Renal pelvis (tissue), 4 donors: Measurements from ENCODE around the gene SH3GL3. TPM values are rescaled to one million over a fixed set of nuclear protein-coding genes. Genes with fewer than 3 reads are reported as not detected.
A peak's percentile ranks its signal among the peaks of the same experiment; 100 is the strongest.

ENCODE experiments used
- DNase-seq: peaks from one replicate; pipeline ENCODE4 v3.0.0-alpha.2; 2013
- polyA plus RNA-seq, 3 donors: library from polyadenylated mRNA; unstranded; fragments of 120-200 nt; gene quantifications; one replicate each; pipeline ENCODE4 v1.2.1, GENCODE V29; 2013; ENCODE audit not compliant: insufficient read length in 3 of 3

SH3GL3 gene
- polyA plus RNA-seq, 3 donors, result 10.3 to 10.7 (median 10.4) TPM

DNA sequence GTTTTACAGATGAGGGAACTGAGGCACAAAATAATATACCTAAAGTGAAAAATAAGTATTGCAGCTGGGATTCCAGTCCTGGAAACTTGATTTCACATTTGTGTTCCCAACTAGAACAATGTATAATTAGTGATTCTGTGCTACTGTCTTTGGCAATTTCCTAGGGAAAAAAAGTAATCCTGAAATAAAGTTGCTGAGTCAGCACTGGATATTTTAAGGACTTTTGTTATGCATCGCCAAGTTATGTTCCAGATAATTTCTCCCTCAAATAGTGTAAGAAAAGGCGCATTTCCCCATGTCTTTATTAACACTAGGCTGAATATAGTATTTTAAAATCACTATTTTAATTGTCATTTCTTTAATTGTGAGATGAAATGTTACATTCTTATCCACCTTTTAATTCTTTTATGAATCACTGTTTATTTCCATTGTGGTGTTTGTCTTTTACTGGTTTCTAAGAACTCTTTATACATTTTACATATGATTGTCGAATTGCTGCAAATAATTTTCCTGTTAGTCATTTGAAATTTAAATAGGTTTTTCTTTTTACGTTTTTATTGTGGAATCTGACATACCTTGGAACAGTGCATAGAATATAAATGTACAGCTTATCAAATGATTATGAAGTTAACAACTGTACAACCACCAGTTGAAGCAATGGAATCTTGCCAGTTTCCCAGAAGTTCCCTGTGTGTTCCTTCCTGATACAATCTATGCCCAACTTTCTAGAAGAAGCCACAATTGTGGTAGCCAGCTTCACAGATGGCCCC is 56.6 kb downstream of the SH3GL3 start:
- no peak for DNase-seq

DNA sequence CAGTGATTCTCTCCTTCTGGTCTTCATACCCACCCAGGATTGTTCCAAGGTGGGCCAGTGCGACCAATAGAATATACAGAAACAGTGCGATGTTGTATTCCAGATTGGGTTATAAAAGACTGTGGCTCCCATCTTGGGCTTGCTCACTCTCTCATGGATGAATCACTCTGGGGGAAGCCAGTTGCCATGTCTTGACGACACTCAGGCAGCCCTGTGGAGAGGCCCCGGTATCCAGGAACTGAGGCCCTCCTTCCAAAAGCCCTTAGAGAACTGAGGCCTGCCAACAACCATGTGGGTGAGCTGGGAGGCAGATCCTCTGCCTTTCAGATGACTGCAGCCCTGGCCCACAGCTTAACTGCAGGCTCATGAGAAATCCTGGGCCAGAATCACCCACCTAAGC is 57.2 kb downstream of the SH3GL3 start:
- no peak for DNase-seq

- no peak for DNase-seq
Observed at GRCh38 chr15:83510001-83510400, 62.9 kb downstream of the SH3GL3 start.

GRCh38 chr15:83512459-83512858 is 65.3 kb downstream of the SH3GL3 start:
- DNase-seq, result no peak

DNA sequence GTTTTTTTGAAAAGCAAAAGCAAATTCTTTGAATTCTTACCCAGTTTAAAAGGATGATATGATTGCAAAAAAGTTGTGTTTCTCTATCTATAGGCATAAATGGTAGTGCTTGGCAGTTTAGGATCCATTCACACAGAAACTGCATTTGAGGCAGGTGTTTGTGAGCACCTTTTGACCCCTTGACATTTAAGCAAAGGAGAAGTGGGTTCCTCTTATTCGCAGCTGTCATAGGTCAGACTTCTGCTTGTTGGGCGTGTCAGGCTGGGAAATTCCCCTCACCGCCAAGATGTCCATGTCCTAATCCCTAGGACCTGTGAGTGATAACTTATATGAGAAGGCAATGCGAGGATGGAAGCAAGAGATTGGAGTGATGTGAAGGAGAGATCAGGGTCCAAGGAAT is 67.4 kb downstream of the SH3GL3 start:
- DNase-seq, result no peak

GRCh38 chr15:83515164-83515563 is 68.0 kb downstream of the SH3GL3 start:
- DNase-seq, result no peak

GRCh38 chr15:83516935-83517334 is 69.8 kb downstream of the SH3GL3 start:
- no peak for DNase-seq

GRCh38 chr15:83526319-83526718 is 79.2 kb downstream of the SH3GL3 start:
- no peak for DNase-seq

DNA sequence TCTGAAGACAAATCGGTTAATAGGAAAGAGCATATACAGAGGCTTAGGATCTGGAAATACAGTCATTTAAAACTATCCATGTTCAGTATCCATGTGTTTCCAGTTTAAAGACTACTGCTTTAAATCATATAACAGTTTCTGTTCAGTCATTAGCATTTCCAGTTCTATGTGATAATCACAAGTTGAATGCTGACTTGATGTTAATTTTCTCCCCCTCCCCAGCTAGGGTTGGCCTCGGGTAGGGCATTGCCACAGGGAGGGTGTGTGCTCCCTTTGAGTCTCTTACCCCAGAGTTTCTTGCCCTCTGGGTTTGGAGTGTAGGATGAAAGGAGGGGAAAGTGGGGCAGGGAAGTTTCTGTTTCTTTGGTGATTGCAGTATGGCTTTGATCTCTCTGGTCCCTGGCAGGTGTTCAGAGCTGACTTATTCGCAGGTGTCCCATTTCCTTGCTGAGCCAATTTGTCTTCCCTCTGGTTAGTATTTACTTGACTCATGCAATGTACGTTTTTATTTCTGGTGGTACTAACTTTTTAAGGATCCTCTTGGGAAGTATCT is 86.3 kb downstream of the SH3GL3 start:
- no peak for DNase-seq

DNA sequence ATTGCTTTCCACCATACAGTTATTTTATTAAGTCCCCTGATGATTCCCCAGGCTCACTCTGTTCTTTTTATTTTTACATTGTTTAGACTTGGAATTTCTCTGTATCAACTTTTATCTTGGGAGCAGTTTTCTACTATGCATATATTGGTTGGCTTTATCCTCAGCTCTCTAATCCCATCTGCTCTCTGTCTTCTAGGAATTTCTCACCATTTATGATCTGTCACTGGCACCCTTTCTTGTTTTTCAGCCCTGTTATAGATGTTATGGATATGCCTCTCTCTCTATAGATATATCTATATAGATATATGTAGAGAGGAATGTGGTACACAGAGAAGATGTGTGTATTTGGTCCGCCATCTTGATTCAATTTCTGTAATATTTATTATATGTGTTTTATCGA is 90.5 kb downstream of the SH3GL3 start:
- no peak for DNase-seq

GRCh38 chr15:83538682-83539081 is 91.5 kb downstream of the SH3GL3 start:
- no peak for DNase-seq

DNA sequence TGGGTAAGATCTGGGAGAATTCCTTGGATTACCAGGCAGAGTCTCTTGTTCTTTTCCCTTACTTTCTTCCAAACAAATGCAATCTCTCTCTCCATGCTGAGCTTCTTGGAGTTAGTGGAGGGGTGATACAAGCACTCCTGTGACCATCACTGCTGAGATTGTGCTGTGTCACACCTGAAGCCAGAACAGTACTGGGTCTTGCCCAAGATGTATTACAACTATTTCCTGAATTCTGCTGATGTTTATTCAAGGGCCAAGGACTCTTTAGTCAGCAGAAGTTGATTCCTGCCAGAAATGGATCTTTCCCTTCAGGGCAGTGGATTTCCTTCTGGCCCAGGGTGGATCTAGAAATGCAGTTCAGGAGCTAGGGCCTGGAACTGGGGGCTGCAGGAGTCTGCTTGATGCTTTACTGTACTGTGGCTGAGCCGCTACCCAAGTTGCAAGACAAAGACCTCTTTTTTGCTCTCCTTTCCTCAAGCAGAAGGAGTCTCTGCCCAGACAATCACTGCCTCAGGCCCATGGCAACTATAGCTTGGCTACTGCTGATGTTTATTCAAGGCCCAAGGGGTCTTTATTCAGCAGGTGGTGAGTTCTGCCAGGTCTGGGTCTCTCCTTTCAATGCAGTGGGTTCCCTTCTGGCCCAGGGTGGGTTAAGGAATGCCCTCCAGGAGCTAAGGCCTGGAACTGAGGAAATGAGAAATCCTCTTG is 98.8 kb downstream of the SH3GL3 start:
- no peak for DNase-seq

DNA sequence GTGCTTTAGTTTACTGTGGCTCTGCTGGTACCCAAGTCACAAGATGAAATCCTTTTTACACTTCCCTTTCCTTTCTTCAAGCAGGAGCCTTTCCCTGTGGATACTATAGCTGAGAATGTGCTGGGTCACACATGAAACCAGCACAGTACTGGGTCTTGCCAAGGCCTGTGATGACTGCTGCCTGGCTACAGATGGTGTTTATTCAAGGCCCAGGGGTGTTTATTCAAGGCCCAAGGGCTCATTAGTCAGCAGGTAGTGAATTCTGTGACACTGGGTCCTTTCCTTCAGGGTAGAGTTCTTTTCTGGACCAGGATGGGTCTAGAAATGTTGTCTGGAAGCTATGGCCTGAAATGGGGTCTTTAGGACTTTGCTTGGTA is 99.4 kb downstream of the SH3GL3 start:
- no peak for DNase-seq

GRCh38 chr15:83547168-83547567 is 100.0 kb downstream of the SH3GL3 start:
- no peak for DNase-seq

- DNase-seq, result no peak
Observed at GRCh38 chr15:83549623-83550022, 102.5 kb downstream of the SH3GL3 start.

- DNase-seq, result no peak
Observed at GRCh38 chr15:83554558-83554957, 107.4 kb downstream of the SH3GL3 start.

DNA sequence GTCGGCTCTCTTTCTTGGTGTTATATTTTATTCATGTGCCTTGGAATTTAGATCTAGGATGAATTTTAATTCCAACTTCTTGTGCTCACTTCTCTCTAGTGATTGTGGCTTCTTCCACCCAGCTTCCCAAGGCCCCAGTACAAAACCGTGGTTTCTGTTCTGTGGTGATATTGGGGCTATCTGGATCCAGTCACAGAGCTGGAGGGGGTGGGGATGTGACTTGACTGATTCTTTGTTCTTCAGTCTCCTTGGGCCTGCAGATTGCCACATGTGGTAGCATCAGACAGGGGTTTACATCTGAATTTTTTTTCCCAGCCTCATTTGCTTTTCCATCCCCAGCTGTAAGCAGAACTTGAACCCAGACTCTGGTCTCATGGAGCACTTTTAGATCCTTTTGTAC is 108.2 kb downstream of the SH3GL3 start:
- no peak for DNase-seq

- DNase-seq, result no peak
Observed at GRCh38 chr15:83556068-83556467, 108.9 kb downstream of the SH3GL3 start.

GRCh38 chr15:83556754-83557153 is 109.6 kb downstream of the SH3GL3 start:
- DNase-seq, result no peak

GRCh38 chr15:83558146-83558545 is 111.0 kb downstream of the SH3GL3 start:
- DNase-seq, result no peak

- DNase-seq, result peak; percentile 48
Observed at GRCh38 chr15:83559310-83559966, 112.3 kb downstream of the SH3GL3 start.

GRCh38 chr15:83561661-83562060 is 114.5 kb downstream of the SH3GL3 start:
- DNase-seq, result no peak

DNA sequence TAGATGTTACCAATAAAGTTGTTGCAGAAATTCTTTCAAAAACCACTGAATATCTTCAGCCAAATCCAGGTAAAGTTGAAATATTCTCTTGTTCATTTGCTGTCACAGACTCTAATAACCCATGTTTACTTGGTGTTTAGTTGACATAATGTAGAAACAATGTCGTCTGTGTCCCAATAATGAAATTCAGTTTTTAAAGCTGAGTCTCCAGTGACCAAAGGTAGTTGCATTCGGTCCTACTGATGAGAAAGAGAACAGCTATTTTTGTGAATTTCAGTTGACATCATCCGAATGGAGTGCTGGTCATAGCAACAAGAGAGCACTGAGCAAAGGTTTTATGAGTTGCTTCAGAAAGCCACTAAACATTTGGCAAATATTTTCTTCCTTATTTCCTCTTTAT is 118.0 kb downstream of the SH3GL3 start:
- DNase-seq, result no peak
